NCI-H2107 treated with DMSO at 0.1 percent for 48 hours (cell line): Measurements from ENCODE around the gene BNIP2.
"Not testable (repeated sequence)": the region's sequence is repeated elsewhere in the genome, so short reads cannot be mapped to it uniquely, and the experiment has no call there.

Experiments
- DNase-seq: peaks from one replicate; lab custom pipeline; 2025; ENCODE audit not compliant: unreplicated experiment; lab: John Stamatoyannopoulos, UW

The BNIP2 gene

GRCh38 chr15:59688423-59688781 lies 718 bp downstream of the BNIP2 start:
- no peak for DNase-seq

- DNase-seq = no peak
Measured at GRCh38 chr15:59687836-59688235, 1.3 kb downstream of the BNIP2 start.

- no peak for DNase-seq
Measured at GRCh38 chr15:59686389-59686788, 2.7 kb downstream of the BNIP2 start.

- DNase-seq = no peak
Measured at GRCh38 chr15:59685737-59686297, 3.3 kb downstream of the BNIP2 start.

GRCh38 chr15:59680870-59681269 lies 8.2 kb downstream of the BNIP2 start:
- DNase-seq = no peak

- no peak for DNase-seq
Measured at GRCh38 chr15:59680346-59680745, 8.8 kb downstream of the BNIP2 start.

GRCh38 chr15:59678620-59679019 lies 10.5 kb downstream of the BNIP2 start:
- DNase-seq = no peak

- DNase-seq = no peak
Measured at GRCh38 chr15:59678172-59678571, 10.9 kb downstream of the BNIP2 start.

GRCh38 chr15:59676565-59676964 lies 12.6 kb downstream of the BNIP2 start:
- DNase-seq = no peak

GRCh38 chr15:59674361-59674877 lies 14.7 kb downstream of the BNIP2 start:
- no peak for DNase-seq

- DNase-seq = no peak
Measured at GRCh38 chr15:59668556-59668955, 20.6 kb downstream of the BNIP2 start.

GRCh38 chr15:59662260-59662659 lies 26.9 kb downstream of the BNIP2 start:
- no peak for DNase-seq

GRCh38 chr15:59659366-59659765 lies 29.8 kb downstream of the BNIP2 start:
- DNase-seq = no peak

GRCh38 chr15:59657635-59658125 lies 31.4 kb downstream of the BNIP2 start:
- DNase-seq = no peak

- peak; percentile 62 for DNase-seq
Measured at GRCh38 chr15:59656897-59657634, 32.1 kb downstream of the BNIP2 start, which contains the start of gene GTF2A2. Gene GTF2A2, minus strand, starts transcription at chr15:59657515. Its CDS starts 5,238 bp downstream, at chr15:59652277.

GRCh38 chr15:59654046-59654445 lies 35.1 kb downstream of the BNIP2 start:
- DNase-seq = no peak

- no peak for DNase-seq
Measured at GRCh38 chr15:59649603-59650002, 39.5 kb downstream of the BNIP2 start.

- DNase-seq = no peak
Measured at GRCh38 chr15:59647085-59647484, 42.0 kb downstream of the BNIP2 start.

GRCh38 chr15:59646277-59646676 lies 42.8 kb downstream of the BNIP2 start:
- DNase-seq = no peak

GRCh38 chr15:59645812-59646211 lies 43.3 kb downstream of the BNIP2 start:
- DNase-seq = not testable (repeated sequence)

- no peak for DNase-seq
Measured at GRCh38 chr15:59644756-59645155, 44.4 kb downstream of the BNIP2 start.

- no peak for DNase-seq
Measured at GRCh38 chr15:59642351-59642750, 46.8 kb downstream of the BNIP2 start.
